GM21723 (cell line): ENCODE results near the gene OR10X1.

Experiments used
- ATAC-seq: cut with Tn5 transposase; IDR thresholded peaks from one replicate; pipeline ENCODE4 v1.9.1; 2021; ENCODE audit warnings: mild to moderate bottlenecking, moderate library complexity; ENCODE audit not compliant: unreplicated experiment

The OR10X1 gene

GRCh38 chr1:158579733-158580132 lies at the start of gene OR10X1:
TSS of gene OR10X1 (minus strand) at chr1:158579899. CDS start at chr1:158579899, 0 bp downstream.
- ATAC-seq = no peak

- no peak for ATAC-seq
Measured at GRCh38 chr1:158613764-158614163, 34.1 kb upstream of the OR10X1 start.

GRCh38 chr1:158611916-158612315 lies 32.2 kb upstream of the OR10X1 start:
- no peak for ATAC-seq

- no peak for ATAC-seq
Measured at GRCh38 chr1:158607296-158607695, 27.6 kb upstream of the OR10X1 start.

GRCh38 chr1:158604968-158605367 lies 25.3 kb upstream of the OR10X1 start, which contains the start of gene OR10Z1:
TSS of gene OR10Z1 (plus strand) at chr1:158605268. CDS start at chr1:158606439, 1,171 bp downstream.
- no peak for ATAC-seq

GRCh38 chr1:158600735-158601134 lies 21.0 kb upstream of the OR10X1 start:
- no peak for ATAC-seq

GRCh38 chr1:158586942-158587341 lies 7.2 kb upstream of the OR10X1 start:
- ATAC-seq = no peak

- no peak for ATAC-seq
Measured at GRCh38 chr1:158583962-158584361, 4.3 kb upstream of the OR10X1 start.

GRCh38 chr1:158577561-158577960 lies 2.1 kb downstream of the OR10X1 start:
- no peak for ATAC-seq

- no peak for ATAC-seq
Measured at GRCh38 chr1:158572226-158572625, 7.5 kb downstream of the OR10X1 start.

- ATAC-seq = no peak
Measured at GRCh38 chr1:158570480-158570879, 9.2 kb downstream of the OR10X1 start, which contains the start of gene OR6P1. TSS of gene OR6P1 (minus strand) at chr1:158570580. CDS start at chr1:158563604, 6,976 bp downstream.

GRCh38 chr1:158564608-158565007 lies 15.1 kb downstream of the OR10X1 start:
- ATAC-seq = no peak

GRCh38 chr1:158563853-158564252 lies 15.8 kb downstream of the OR10X1 start:
- ATAC-seq = no peak

GRCh38 chr1:158559696-158560095 lies 20.0 kb downstream of the OR10X1 start:
- ATAC-seq = no peak

GRCh38 chr1:158554352-158554751 lies 25.3 kb downstream of the OR10X1 start, which contains the start of gene OR6Y1:
TSS of gene OR6Y1 (minus strand) at chr1:158554405. CDS start at chr1:158548105, 6,300 bp downstream.
- no peak for ATAC-seq

- no peak for ATAC-seq
Measured at GRCh38 chr1:158552296-158552695, 27.4 kb downstream of the OR10X1 start.

GRCh38 chr1:158547533-158547932 lies 32.2 kb downstream of the OR10X1 start:
- no peak for ATAC-seq

- no peak for ATAC-seq
Measured at GRCh38 chr1:158537609-158538008, 42.1 kb downstream of the OR10X1 start.

- no peak for ATAC-seq
Measured at GRCh38 chr1:158534496-158534895, 45.2 kb downstream of the OR10X1 start.
